HEK293 (cell line): ENCODE data around the gene CTSO.

ENCODE experiments used
- CTCF ChIA-PET: fragments of 350-600 bp; formaldehyde crosslinking; extraction: SDS; loops from one replicate; lab custom pipeline; 2021; ENCODE audit warnings: antibody characterized with exemption; lab: Yijun Ruan, JAX
- POLR2A ChIA-PET: fragments of 300-600 bp; formaldehyde crosslinking; extraction: SDS; loops from one replicate; lab custom pipeline; 2020; ENCODE audit warnings: antibody characterized with exemption, inconsistent platforms; lab: Yijun Ruan, JAX
- H3K27ac ChIP-seq: fragments of 200-500 bp; sonication (Bioruptor generic); 2 replicates; pipeline ENCODE4 v1.5.1; 2014; ENCODE audit warnings: low read depth, low read length, control low read depth, inconsistent platforms; ENCODE audit errors: extremely low read depth
- H3K36me3 ChIP-seq, 2 experiments: fragments of 200-500 bp in 1 of 2; sonication (Bioruptor generic) in 1 of 2; 1 replicate in 1 of 2; 2 replicates in 1 of 2; pipeline ENCODE4 v1.5.1; 2014 to 2017; ENCODE audit warnings: inconsistent platforms in 2 of 2, low read length in 2 of 2; ENCODE audit not compliant: control insufficient read depth in 2 of 2, insufficient read depth in 1 of 2
- H3K4me1 ChIP-seq: fragments of 200-500 bp; sonication (Bioruptor generic); 2 replicates; pipeline ENCODE4 v1.5.1; 2014; ENCODE audit warnings: mild to moderate bottlenecking, low read length, inconsistent platforms; ENCODE audit not compliant: control insufficient read depth, insufficient read depth
- H3K4me3 ChIP-seq: 2 replicates; pipeline ENCODE4 v1.5.1; 2011; ENCODE audit warnings: low read depth, mild to moderate bottlenecking, control low read depth, low read length, moderate library complexity
- H3K9me3 ChIP-seq: fragments of 200-500 bp; sonication (Bioruptor generic); 2 replicates; pipeline ENCODE4 v1.5.1; 2014; ENCODE audit warnings: low read depth, low read length, inconsistent platforms; ENCODE audit not compliant: control insufficient read depth, insufficient read depth
- HOXD13 ChIP-seq: sonication (generic); formaldehyde crosslinking; IDR thresholded peaks from 2 replicates; pipeline ENCODE4 v1.8.0; 2022; ENCODE audit warnings: missing genetic modification reagents, borderline replicate concordance
- PRDM1 ChIP-seq: fragments of 450-650 bp; formaldehyde crosslinking; IDR thresholded peaks from 2 replicates; pipeline ENCODE4; 2016; ENCODE audit warnings: missing biosample characterization, missing genetic modification characterization
- RBAK ChIP-seq: fragments of 450-650 bp; formaldehyde crosslinking; IDR thresholded peaks from 2 replicates; pipeline ENCODE4 v1.5.1; 2016; ENCODE audit warnings: missing biosample characterization, missing genetic modification characterization
- SALL2 ChIP-seq: fragments of 450-650 bp; formaldehyde crosslinking; IDR thresholded peaks from 2 replicates; pipeline ENCODE4 v1.5.0; 2017; ENCODE audit warnings: missing biosample characterization, mild to moderate bottlenecking, missing genetic modification characterization, borderline replicate concordance
- SCRT2 ChIP-seq: fragments of 450-650 bp; formaldehyde crosslinking; IDR thresholded peaks from 2 replicates; pipeline ENCODE4 v1.5.1; 2016; ENCODE audit warnings: missing biosample characterization, missing genetic modification characterization
- ZBTB7A ChIP-seq: fragments of 450-650 bp; formaldehyde crosslinking; IDR thresholded peaks from 2 replicates; pipeline ENCODE4 v1.5.1; 2016; ENCODE audit warnings: low read depth, missing biosample characterization, missing genetic modification characterization
- ZNF37A ChIP-seq: fragments of 450-650 bp; IDR thresholded peaks from 2 replicates; pipeline ENCODE4 v1.5.1; 2018; ENCODE audit warnings: missing biosample characterization, missing genetic modification characterization
- ZNF404 ChIP-seq: fragments of 450-650 bp; formaldehyde crosslinking; IDR thresholded peaks from 2 replicates; pipeline ENCODE4 v1.5.1; 2017; ENCODE audit warnings: missing biosample characterization, missing genetic modification characterization
- ZNF473 ChIP-seq: fragments of 450-650 bp; formaldehyde crosslinking; IDR thresholded peaks from 2 replicates; pipeline ENCODE4 v1.5.1; 2017; ENCODE audit warnings: missing biosample characterization, missing genetic modification characterization
- ZNF529 ChIP-seq: fragments of 450-650 bp; formaldehyde crosslinking; IDR thresholded peaks from 2 replicates; pipeline ENCODE4 v1.5.1; 2017; ENCODE audit warnings: missing genetic modification characterization, missing biosample characterization; ENCODE audit not compliant: insufficient replicate concordance
- ZNF558 ChIP-seq: fragments of 450-650 bp; formaldehyde crosslinking; IDR thresholded peaks from 2 replicates; pipeline ENCODE4 v1.5.1; 2016; ENCODE audit warnings: missing biosample characterization, missing genetic modification characterization
- ZNF623 ChIP-seq: fragments of 450-650 bp; formaldehyde crosslinking; IDR thresholded peaks from 2 replicates; pipeline ENCODE4 v1.5.1; 2016; ENCODE audit warnings: missing biosample characterization, missing genetic modification characterization
- ZNF768 ChIP-seq: fragments of 450-650 bp; formaldehyde crosslinking; IDR thresholded peaks from 2 replicates; pipeline ENCODE4 v1.5.1; 2018; ENCODE audit warnings: missing biosample characterization, mild to moderate bottlenecking, missing genetic modification characterization
- ZNF777 ChIP-seq: fragments of 450-650 bp; formaldehyde crosslinking; IDR thresholded peaks from 2 replicates; pipeline ENCODE4 v1.5.1; 2017; ENCODE audit warnings: missing biosample characterization, missing genetic modification characterization, borderline replicate concordance
- ZNF785 ChIP-seq: fragments of 450-650 bp; formaldehyde crosslinking; IDR thresholded peaks from 2 replicates; pipeline ENCODE4 v1.5.1; 2016; ENCODE audit warnings: missing biosample characterization, missing genetic modification characterization
- TF ChIP-seq, protein P1 (sequence below): fragments of 450-650 bp; formaldehyde crosslinking; IDR thresholded peaks from 2 replicates; pipeline ENCODE4 v1.5.1; 2016; ENCODE audit warnings: missing biosample characterization, missing genetic modification characterization
- TF ChIP-seq, protein P2 (sequence below): fragments of 450-650 bp; formaldehyde crosslinking; conservative IDR thresholded peaks from 2 replicates; pipeline ENCODE4 v1.5.1; 2016; ENCODE audit warnings: low read depth, missing biosample characterization, missing genetic modification characterization
- TF ChIP-seq, protein P3 (sequence below): fragments of 450-650 bp; formaldehyde crosslinking; IDR thresholded peaks from 2 replicates; pipeline ENCODE4 v1.5.1; 2016; ENCODE audit warnings: missing biosample characterization, missing genetic modification characterization
- TF ChIP-seq, protein P4 (sequence below): sonication (generic); formaldehyde crosslinking; IDR thresholded peaks from 2 replicates; pipeline ENCODE4 v1.8.1; 2022; ENCODE audit warnings: mild to moderate bottlenecking, moderate library complexity, missing genetic modification reagents
- TF ChIP-seq, protein P5 (sequence below): fragments of 450-650 bp; formaldehyde crosslinking; IDR thresholded peaks from 2 replicates; pipeline ENCODE4 v1.5.1; 2016; ENCODE audit warnings: missing biosample characterization, missing genetic modification characterization

The CTSO gene

DNA sequence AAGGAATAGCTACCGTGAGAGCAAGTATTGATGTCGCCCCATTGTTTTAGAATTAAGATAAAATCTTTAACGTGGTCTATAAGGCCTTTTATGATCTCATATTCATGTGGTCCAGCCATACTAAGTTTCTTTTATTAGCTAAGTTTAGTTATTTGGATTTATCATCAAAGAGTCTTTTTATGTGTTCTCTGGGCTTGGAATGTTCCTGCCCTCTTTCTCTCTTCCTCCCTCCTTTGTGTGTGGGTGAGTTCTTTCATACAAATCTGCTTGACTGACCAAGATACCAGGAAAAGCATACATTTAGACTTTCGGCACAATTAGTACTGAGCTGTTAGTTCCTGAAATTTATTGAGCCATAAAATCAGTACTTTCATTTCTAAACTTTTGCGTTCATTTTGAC lies 38.9 kb downstream of the CTSO start:
- Histone ChIP-seq H3K4me3 (no peak overlapping the region), H3K9me3 (no peaks in the 10 kb centered on the region), H3K4me1 (no peaks in the 10 kb centered on the region), H3K27ac (no peak overlapping the region), H3K36me3 (no peaks in the 10 kb centered on the region)
- TF ChIP-seq, protein P1, sequence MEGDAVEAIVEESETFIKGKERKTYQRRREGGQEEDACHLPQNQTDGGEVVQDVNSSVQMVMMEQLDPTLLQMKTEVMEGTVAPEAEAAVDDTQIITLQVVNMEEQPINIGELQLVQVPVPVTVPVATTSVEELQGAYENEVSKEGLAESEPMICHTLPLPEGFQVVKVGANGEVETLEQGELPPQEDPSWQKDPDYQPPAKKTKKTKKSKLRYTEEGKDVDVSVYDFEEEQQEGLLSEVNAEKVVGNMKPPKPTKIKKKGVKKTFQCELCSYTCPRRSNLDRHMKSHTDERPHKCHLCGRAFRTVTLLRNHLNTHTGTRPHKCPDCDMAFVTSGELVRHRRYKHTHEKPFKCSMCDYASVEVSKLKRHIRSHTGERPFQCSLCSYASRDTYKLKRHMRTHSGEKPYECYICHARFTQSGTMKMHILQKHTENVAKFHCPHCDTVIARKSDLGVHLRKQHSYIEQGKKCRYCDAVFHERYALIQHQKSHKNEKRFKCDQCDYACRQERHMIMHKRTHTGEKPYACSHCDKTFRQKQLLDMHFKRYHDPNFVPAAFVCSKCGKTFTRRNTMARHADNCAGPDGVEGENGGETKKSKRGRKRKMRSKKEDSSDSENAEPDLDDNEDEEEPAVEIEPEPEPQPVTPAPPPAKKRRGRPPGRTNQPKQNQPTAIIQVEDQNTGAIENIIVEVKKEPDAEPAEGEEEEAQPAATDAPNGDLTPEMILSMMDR (tag by site-specific recombination): no peak
- TF ChIP-seq ZNF768: no peak
- TF ChIP-seq PRDM1 (tag by site-specific recombination): no peak
- TF ChIP-seq ZNF785 (tag by site-specific recombination): no peak
- TF ChIP-seq ZNF777 (tag by site-specific recombination): no peak
- TF ChIP-seq ZNF558: no peak
- TF ChIP-seq ZNF404: no peak
- no peak for TF ChIP-seq ZNF529 (tag by site-specific recombination)
- TF ChIP-seq, protein P2, sequence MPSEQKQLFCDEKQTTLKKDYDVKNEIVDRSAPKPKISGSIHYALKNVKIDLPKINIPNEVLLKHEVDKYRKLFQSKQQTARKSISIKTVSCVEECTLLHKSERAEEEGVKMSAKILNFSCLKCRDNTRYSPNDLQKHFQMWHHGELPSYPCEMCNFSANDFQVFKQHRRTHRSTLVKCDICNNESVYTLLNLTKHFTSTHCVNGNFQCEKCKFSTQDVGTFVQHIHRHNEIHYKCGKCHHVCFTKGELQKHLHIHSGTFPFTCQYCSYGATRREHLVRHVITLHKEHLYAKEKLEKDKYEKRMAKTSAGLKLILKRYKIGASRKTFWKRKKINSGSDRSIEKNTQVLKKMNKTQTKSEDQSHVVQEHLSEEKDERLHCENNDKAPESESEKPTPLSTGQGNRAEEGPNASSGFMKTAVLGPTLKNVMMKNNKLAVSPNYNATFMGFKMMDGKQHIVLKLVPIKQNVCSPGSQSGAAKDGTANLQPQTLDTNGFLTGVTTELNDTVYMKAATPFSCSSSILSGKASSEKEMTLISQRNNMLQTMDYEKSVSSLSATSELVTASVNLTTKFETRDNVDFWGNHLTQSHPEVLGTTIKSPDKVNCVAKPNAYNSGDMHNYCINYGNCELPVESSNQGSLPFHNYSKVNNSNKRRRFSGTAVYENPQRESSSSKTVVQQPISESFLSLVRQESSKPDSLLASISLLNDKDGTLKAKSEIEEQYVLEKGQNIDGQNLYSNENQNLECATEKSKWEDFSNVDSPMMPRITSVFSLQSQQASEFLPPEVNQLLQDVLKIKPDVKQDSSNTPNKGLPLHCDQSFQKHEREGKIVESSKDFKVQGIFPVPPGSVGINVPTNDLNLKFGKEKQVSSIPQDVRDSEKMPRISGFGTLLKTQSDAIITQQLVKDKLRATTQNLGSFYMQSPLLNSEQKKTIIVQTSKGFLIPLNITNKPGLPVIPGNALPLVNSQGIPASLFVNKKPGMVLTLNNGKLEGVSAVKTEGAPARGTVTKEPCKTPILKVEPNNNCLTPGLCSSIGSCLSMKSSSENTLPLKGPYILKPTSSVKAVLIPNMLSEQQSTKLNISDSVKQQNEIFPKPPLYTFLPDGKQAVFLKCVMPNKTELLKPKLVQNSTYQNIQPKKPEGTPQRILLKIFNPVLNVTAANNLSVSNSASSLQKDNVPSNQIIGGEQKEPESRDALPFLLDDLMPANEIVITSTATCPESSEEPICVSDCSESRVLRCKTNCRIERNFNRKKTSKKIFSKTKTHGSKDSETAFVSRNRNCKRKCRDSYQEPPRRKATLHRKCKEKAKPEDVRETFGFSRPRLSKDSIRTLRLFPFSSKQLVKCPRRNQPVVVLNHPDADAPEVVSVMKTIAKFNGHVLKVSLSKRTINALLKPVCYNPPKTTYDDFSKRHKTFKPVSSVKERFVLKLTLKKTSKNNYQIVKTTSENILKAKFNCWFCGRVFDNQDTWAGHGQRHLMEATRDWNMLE (tag by site-specific recombination): no peak
- no peak for TF ChIP-seq RBAK (tag by site-specific recombination)
- no peak for TF ChIP-seq SCRT2 (tag by site-specific recombination)
- no peak for TF ChIP-seq SALL2 (tag by site-specific recombination)
- TF ChIP-seq, protein P3, sequence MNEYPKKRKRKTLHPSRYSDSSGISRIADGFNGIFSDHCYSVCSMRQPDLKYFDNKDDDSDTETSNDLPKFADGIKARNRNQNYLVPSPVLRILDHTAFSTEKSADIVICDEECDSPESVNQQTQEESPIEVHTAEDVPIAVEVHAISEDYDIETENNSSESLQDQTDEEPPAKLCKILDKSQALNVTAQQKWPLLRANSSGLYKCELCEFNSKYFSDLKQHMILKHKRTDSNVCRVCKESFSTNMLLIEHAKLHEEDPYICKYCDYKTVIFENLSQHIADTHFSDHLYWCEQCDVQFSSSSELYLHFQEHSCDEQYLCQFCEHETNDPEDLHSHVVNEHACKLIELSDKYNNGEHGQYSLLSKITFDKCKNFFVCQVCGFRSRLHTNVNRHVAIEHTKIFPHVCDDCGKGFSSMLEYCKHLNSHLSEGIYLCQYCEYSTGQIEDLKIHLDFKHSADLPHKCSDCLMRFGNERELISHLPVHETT: no peak
- TF ChIP-seq ZNF623 (tag by site-specific recombination): no peak
- no peak for TF ChIP-seq ZNF37A
- no peak for TF ChIP-seq HOXD13 (CRISPR knock-in tag)
- TF ChIP-seq, protein P4, sequence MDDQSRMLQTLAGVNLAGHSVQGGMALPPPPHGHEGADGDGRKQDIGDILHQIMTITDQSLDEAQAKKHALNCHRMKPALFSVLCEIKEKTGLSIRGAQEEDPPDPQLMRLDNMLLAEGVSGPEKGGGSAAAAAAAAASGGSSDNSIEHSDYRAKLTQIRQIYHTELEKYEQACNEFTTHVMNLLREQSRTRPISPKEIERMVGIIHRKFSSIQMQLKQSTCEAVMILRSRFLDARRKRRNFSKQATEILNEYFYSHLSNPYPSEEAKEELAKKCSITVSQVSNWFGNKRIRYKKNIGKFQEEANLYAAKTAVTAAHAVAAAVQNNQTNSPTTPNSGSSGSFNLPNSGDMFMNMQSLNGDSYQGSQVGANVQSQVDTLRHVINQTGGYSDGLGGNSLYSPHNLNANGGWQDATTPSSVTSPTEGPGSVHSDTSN (CRISPR knock-in tag): no peak
- TF ChIP-seq ZNF473 (tag by site-specific recombination): no peak
- TF ChIP-seq, protein P5, sequence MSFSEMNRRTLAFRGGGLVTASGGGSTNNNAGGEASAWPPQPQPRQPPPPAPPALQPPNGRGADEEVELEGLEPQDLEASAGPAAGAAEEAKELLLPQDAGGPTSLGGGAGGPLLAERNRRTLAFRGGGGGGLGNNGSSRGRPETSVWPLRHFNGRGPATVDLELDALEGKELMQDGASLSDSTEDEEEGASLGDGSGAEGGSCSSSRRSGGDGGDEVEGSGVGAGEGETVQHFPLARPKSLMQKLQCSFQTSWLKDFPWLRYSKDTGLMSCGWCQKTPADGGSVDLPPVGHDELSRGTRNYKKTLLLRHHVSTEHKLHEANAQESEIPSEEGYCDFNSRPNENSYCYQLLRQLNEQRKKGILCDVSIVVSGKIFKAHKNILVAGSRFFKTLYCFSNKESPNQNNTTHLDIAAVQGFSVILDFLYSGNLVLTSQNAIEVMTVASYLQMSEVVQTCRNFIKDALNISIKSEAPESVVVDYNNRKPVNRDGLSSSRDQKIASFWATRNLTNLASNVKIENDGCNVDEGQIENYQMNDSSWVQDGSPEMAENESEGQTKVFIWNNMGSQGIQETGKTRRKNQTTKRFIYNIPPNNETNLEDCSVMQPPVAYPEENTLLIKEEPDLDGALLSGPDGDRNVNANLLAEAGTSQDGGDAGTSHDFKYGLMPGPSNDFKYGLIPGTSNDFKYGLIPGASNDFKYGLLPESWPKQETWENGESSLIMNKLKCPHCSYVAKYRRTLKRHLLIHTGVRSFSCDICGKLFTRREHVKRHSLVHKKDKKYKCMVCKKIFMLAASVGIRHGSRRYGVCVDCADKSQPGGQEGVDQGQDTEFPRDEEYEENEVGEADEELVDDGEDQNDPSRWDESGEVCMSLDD: no peak
- no peak for TF ChIP-seq ZBTB7A (tag by site-specific recombination)
- CTCF ChIA-PET: no interaction called here
- POLR2A ChIA-PET: no interaction called here
